ENCODE data around the gene PIP4K2C. TPM values are rescaled to one million over a fixed set of nuclear protein-coding genes. Genes with fewer than 3 reads are reported as not detected.
"Not testable (repeated sequence)": the region's sequence is repeated elsewhere in the genome, so short reads cannot be mapped to it uniquely, and the experiment has no call there.

Gene PIP4K2C
- total RNA-seq, 2 experiments from 2014 or later = 15.1 to 17.3 TPM

DNA sequence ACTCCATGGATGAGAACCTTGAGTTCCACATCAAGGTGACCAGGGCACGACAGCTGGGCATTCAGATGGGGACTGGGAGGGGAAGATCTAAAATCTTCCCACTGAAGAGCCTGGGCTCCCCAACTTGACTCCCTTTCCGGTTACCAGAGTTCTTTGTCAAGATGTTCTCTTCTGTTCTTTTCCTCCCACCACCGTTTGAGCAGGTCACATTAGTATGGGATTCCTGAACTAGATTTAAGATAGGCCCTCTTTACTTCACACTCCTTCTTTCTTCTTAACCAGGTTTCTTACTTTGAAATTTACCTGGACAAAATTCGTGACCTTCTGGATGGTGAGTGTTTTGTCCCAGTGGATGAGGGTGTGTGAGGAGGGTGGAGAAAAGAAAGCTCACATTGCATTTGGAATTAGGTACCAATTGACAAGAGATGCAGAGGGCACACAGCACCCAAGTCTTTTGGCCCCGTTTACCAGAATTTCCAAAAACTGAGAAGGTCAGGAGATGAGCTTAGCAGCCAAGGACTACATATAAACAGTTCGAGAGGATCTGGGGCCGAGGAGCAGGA lies 26.7 kb upstream of the PIP4K2C start:
- CTCF ChIA-PET = no interaction called here

DNA sequence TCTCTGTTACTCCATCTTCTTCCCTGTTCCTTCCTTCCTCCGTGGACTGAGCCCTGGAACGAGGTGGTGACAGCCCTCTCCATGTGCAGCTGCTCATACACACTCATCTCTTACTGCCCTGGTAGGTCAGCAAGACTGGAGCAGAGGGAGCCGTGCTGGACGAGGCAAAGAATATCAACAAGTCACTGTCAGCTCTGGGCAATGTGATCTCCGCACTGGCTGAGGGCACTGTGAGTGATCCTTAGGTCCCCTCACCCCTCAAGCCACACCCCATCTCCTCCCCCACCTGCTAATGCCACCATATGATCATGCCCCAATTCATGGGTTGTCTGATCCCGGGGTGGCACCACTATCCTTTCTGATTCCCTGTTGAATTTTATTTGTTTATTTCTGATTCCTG lies 22.2 kb upstream of the PIP4K2C start:
- no peaks in the 10 kb centered on the region for H3K4me1 ChIP-seq (ENCODE audit: insufficient read depth, low read length)
- H3K9me3 ChIP-seq (ENCODE audit: control insufficient read depth in 1 of 2, insufficient read depth in 1 of 2, low read length in 2 of 2) = no peaks in the 10 kb centered on the region
- intact Hi-C loops (cut with DNase I, micrococcal nuclease) = no loop called here
- no peak overlapping the region for H3K27ac ChIP-seq (ENCODE audit: low read depth in 1 of 2, low read length in 2 of 2)
- H3K4me1 Mint-ChIP-seq (ENCODE audit: low read depth) = no peaks in the 10 kb centered on the region
- DNase-seq (no peak), ATAC-seq (ENCODE audit: poor library complexity) (no peak)
- peaks cover 5% of the 10 kb centered on the region for H3K27me3 Mint-ChIP-seq
- ChIA-PET POLR2A (no interaction called here), CTCF (no interaction called here)
- H3K9me3 Mint-ChIP-seq = no peaks in the 10 kb centered on the region
- no peak overlapping the region for H3K4me3 ChIP-seq (ENCODE audit: low read length)
- H3K36me3 Mint-ChIP-seq (ENCODE audit: low read depth) = peaks cover 4% of the 10 kb centered on the region
- no peaks in the 10 kb centered on the region for H3K27me3 ChIP-seq (ENCODE audit: control insufficient read depth in 1 of 2, insufficient read depth in 2 of 2, low read length in 2 of 2)
- TF ChIP-seq, protein P1, sequence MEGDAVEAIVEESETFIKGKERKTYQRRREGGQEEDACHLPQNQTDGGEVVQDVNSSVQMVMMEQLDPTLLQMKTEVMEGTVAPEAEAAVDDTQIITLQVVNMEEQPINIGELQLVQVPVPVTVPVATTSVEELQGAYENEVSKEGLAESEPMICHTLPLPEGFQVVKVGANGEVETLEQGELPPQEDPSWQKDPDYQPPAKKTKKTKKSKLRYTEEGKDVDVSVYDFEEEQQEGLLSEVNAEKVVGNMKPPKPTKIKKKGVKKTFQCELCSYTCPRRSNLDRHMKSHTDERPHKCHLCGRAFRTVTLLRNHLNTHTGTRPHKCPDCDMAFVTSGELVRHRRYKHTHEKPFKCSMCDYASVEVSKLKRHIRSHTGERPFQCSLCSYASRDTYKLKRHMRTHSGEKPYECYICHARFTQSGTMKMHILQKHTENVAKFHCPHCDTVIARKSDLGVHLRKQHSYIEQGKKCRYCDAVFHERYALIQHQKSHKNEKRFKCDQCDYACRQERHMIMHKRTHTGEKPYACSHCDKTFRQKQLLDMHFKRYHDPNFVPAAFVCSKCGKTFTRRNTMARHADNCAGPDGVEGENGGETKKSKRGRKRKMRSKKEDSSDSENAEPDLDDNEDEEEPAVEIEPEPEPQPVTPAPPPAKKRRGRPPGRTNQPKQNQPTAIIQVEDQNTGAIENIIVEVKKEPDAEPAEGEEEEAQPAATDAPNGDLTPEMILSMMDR (IDR thresholded peaks at IDR 0.05) = no peak
- H3K27ac Mint-ChIP-seq = no peak overlapping the region
- H3K36me3 ChIP-seq (ENCODE audit: insufficient read depth, low read length) = no peaks in the 10 kb centered on the region
- H3K4me3 Mint-ChIP-seq = no peak overlapping the region

More for the DNA sequence above, 26.7 kb upstream of the PIP4K2C start:
- DNase-seq = no peak
- Histone ChIP-seq H3K4me3 (ENCODE audit: low read length) (no peak overlapping the region), H3K27ac (ENCODE audit: low read depth in 1 of 2, low read length in 2 of 2) (no peak overlapping the region), H3K4me1 (ENCODE audit: insufficient read depth, low read length) (no peaks in the 10 kb centered on the region), H3K27me3 (ENCODE audit: control insufficient read depth in 1 of 2, insufficient read depth in 2 of 2, low read length in 2 of 2) (no peaks in the 10 kb centered on the region), H3K36me3 (ENCODE audit: insufficient read depth, low read length) (no peaks in the 10 kb centered on the region), H3K9me3 (ENCODE audit: control insufficient read depth in 1 of 2, insufficient read depth in 1 of 2, low read length in 2 of 2) (no peaks in the 10 kb centered on the region)
- intact Hi-C loops (cut with DNase I, micrococcal nuclease) = no loop called here
- H3K27me3 Mint-ChIP-seq = peaks cover 11% of the 10 kb centered on the region
- no peaks in the 10 kb centered on the region for H3K9me3 Mint-ChIP-seq
- ATAC-seq (ENCODE audit: poor library complexity) = no peak
- H3K36me3 Mint-ChIP-seq (ENCODE audit: low read depth) = peaks cover 2% of the 10 kb centered on the region
- POLR2A ChIA-PET = no interaction called here
- TF ChIP-seq, protein P1 (IDR thresholded peaks at IDR 0.05) = no peak
- no peak overlapping the region for H3K4me3 Mint-ChIP-seq
- H3K27ac Mint-ChIP-seq = no peak overlapping the region
- no peaks in the 10 kb centered on the region for H3K4me1 Mint-ChIP-seq (ENCODE audit: low read depth)

DNA sequence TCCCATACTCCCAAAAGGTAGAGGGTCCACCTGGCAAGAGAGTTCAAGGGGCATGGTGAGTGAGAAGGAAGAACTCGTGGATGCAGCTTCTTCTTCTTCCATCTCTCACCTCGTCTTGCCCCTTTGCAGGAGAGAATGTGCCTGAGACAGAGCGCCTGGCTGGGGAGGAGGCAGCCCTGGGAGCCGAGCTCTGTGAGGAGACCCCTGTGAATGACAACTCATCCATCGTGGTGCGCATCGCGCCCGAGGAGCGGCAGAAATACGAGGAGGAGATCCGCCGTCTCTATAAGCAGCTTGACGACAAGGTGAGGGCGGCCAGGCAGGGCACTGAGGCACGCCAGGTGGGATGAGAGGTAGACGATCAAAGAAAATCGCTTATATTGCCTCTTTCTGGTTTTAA lies 21.1 kb upstream of the PIP4K2C start:
- Histone ChIP-seq H3K27me3 (ENCODE audit: control insufficient read depth in 1 of 2, insufficient read depth in 2 of 2, low read length in 2 of 2) (no peaks in the 10 kb centered on the region), H3K4me3 (ENCODE audit: low read length) (no peak overlapping the region), H3K27ac (ENCODE audit: low read depth in 1 of 2, low read length in 2 of 2) (no peak overlapping the region), H3K36me3 (ENCODE audit: insufficient read depth, low read length) (no peaks in the 10 kb centered on the region), H3K4me1 (ENCODE audit: insufficient read depth, low read length) (no peaks in the 10 kb centered on the region), H3K9me3 (ENCODE audit: control insufficient read depth in 1 of 2, insufficient read depth in 1 of 2, low read length in 2 of 2) (no peaks in the 10 kb centered on the region)
- ATAC-seq (ENCODE audit: poor library complexity) (no peak), DNase-seq (no peak)
- intact Hi-C loops (cut with DNase I, micrococcal nuclease) = no loop called here
- Mint-ChIP-seq H3K27me3 (no peaks in the 10 kb centered on the region), H3K36me3 (ENCODE audit: low read depth) (peaks cover 4% of the 10 kb centered on the region), H3K4me3 (no peak overlapping the region), H3K27ac (no peak overlapping the region), H3K4me1 (ENCODE audit: low read depth) (no peaks in the 10 kb centered on the region), H3K9me3 (no peaks in the 10 kb centered on the region)
- TF ChIP-seq, protein P1 (IDR thresholded peaks at IDR 0.05) = no peak
- CTCF ChIA-PET = no interaction called here
- POLR2A ChIA-PET = no interaction called here

DNA sequence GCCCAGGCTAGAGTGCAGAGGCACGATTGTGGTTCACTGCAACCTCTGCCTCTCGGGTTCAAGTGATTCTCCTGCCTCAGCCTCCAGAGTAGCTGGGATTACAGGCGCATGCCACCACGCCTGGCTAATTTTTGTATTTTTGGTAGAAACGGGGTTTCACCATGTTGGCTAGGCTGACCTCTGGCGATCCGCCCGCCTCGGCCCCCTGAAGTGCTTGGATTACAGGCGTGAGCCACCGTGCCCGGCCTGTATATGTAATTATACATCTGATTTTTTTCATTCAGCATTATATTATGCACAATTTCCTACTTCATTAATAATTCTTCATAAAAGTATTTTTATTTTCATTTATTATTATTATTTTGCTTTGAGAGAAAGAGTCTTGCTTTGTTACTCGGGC lies 20.6 kb upstream of the PIP4K2C start:
- ATAC-seq (ENCODE audit: poor library complexity); H3K27me3 ChIP-seq (ENCODE audit: control insufficient read depth in 1 of 2, insufficient read depth in 2 of 2, low read length in 2 of 2); H3K4me1 ChIP-seq (ENCODE audit: insufficient read depth, low read length); H3K4me3 Mint-ChIP-seq; H3K9me3 ChIP-seq (ENCODE audit: control insufficient read depth in 1 of 2, insufficient read depth in 1 of 2, low read length in 2 of 2); H3K4me3 ChIP-seq (ENCODE audit: low read length); H3K36me3 ChIP-seq (ENCODE audit: insufficient read depth, low read length); DNase-seq; H3K36me3 Mint-ChIP-seq (ENCODE audit: low read depth); H3K9me3 Mint-ChIP-seq; H3K27me3 Mint-ChIP-seq; H3K27ac ChIP-seq (ENCODE audit: low read depth in 1 of 2, low read length in 2 of 2); intact Hi-C loops (cut with DNase I, micrococcal nuclease); POLR2A ChIA-PET; H3K4me1 Mint-ChIP-seq (ENCODE audit: low read depth); H3K27ac Mint-ChIP-seq: not testable (repeated sequence)
- CTCF ChIA-PET = interaction anchor here (0.8 kb wide), 1 partner anchor 13 kb away, joined by 3 read pairs; no protein-coding TSS in a partner anchor
